HL-60 (cell line): ENCODE data around the gene KRTAP5-2.
"Not testable (repeated sequence)": the region's sequence is repeated elsewhere in the genome, so short reads cannot be mapped to it uniquely, and the experiment has no call there.

Experiments
- CTCF ChIP-seq: IDR thresholded peaks from one replicate; pipeline ENCODE4 v1.5.1; 2011; ENCODE audit warnings: low read length, control low read depth, inconsistent platforms; ENCODE audit not compliant: insufficient read depth
- POLR2AphosphoS5 ChIP-seq: IDR thresholded peaks from 2 replicates; pipeline ENCODE4 v1.6.1; 2012; ENCODE audit warnings: low read depth
- TF ChIP-seq, protein P1 (sequence below): IDR thresholded peaks from 2 replicates; pipeline ENCODE4 v1.6.1; 2012; ENCODE audit warnings: low read depth; ENCODE audit not compliant: insufficient replicate concordance

- not testable (repeated sequence) for TF ChIP-seq CTCF, POLR2AphosphoS5
- TF ChIP-seq, protein P1, sequence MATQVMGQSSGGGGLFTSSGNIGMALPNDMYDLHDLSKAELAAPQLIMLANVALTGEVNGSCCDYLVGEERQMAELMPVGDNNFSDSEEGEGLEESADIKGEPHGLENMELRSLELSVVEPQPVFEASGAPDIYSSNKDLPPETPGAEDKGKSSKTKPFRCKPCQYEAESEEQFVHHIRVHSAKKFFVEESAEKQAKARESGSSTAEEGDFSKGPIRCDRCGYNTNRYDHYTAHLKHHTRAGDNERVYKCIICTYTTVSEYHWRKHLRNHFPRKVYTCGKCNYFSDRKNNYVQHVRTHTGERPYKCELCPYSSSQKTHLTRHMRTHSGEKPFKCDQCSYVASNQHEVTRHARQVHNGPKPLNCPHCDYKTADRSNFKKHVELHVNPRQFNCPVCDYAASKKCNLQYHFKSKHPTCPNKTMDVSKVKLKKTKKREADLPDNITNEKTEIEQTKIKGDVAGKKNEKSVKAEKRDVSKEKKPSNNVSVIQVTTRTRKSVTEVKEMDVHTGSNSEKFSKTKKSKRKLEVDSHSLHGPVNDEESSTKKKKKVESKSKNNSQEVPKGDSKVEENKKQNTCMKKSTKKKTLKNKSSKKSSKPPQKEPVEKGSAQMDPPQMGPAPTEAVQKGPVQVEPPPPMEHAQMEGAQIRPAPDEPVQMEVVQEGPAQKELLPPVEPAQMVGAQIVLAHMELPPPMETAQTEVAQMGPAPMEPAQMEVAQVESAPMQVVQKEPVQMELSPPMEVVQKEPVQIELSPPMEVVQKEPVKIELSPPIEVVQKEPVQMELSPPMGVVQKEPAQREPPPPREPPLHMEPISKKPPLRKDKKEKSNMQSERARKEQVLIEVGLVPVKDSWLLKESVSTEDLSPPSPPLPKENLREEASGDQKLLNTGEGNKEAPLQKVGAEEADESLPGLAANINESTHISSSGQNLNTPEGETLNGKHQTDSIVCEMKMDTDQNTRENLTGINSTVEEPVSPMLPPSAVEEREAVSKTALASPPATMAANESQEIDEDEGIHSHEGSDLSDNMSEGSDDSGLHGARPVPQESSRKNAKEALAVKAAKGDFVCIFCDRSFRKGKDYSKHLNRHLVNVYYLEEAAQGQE, result not testable (repeated sequence)
Measured at GRCh38 chr11:1589191-1589963, 8.7 kb downstream of the KRTAP5-2 start.
